HT1080 (cell line): Measurements from ENCODE around the gene SRPK3. TPM values are rescaled to one million over a fixed set of nuclear protein-coding genes. Genes with fewer than 3 reads are reported as not detected.

Experiments used
- DNase-seq: peaks from one replicate; pipeline ENCODE4 v3.0.0-alpha.2; 2015; ENCODE audit warnings: low read depth
- total RNA-seq: library from RNA; depleted of rRNA; stranded (reverse); fragments of >200 nt; shearing (Covaris generic); gene quantifications from 2 replicates; pipeline ENCODE4 v1.2.3, GENCODE V29; 2014; rRNA removed

The SRPK3 gene
- total RNA-seq, 1 experiment from 2014 or later: not detected

GRCh38 chrX:153828723-153829548 lies 48.1 kb downstream of the SRPK3 start:
- DNase-seq: no peak

- DNase-seq: no peak
Measured at GRCh38 chrX:153829549-153829798, 48.6 kb downstream of the SRPK3 start.

DNA sequence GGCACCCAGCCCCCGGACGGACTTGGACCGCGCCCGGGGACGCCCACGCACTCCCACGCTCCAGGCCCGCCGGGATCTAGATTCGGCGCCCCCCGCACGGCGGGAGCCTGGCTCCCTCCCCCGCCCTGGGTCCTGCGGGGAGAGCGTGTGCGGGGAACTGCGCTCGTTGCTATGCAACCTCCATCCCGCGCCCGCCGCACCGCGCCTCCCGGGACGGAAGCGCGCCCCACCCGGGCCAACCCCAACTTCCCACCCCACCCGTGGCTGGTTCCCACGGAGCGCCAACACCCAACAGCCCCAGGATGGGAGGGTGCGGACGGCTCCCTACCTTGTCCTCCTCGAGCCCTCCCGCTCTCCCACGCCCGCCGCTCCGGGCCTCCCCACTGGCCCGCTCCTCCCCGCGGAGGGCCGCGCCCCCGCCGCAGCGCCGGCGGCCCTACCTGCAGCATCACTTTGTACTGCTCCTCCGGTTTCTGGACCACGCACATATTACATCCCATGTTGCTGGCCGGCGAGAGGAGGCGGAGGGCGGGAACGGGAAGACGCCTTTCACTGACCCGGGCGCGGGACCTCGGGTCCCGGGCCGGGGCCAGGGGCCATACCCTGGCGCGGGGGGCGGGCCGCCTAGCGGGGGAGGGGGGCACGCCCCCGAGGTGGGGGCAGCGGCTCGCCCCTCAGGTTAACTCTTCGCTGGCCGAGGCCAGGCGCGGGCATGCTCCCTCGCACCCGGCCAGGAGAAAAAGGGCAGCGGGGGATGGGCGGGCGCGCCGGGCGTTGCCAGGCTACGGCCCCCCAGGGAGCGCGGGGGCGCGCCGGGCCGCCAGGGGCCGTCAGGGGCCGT lies 49.2 kb downstream of the SRPK3 start, which contains the start of gene PDZD4:
Gene PDZD4, minus strand, starts transcription at position 746 of the 841 bp plus-strand sequence. Its CDS starts 246 bp downstream, at position 500.
- DNase-seq: no peak

- DNase-seq: no peak
Measured at GRCh38 chrX:153830640-153831428, 50.0 kb downstream of the SRPK3 start.

DNA sequence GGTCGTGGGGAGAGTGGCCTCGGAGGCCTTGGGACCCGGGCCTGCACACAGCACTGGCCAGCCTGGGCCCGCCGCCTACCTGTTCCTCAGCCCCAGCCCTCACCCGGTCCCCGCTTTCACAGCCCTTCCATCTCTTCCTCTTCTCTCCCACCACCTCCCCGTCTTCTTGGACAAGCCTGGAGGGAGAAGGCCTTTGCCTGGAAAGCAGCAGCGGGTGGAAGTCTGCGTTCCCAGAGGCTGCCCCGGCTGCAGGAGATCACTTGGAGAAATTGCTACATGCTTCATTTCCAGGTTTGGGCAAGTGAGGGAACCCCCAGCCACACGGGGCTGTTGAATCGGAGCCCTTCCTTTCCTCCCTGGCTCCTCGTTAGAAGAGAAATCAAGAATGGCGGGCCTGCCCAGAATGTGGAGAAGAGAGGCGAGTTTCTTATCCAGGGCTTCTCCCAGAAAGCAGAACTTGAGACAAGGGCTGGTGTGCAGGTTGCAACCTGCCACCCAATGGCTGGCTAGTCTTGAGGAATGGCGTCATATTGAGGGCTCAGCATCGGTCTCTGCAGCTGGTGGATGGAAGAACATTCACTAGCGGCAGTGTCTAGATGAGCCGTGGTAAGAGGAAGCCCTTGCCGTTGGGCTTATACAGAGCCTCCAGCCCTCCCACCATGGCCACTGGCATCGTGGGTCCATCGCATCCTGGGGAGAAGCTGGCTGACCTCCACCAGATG lies 50.7 kb downstream of the SRPK3 start:
- no peak for DNase-seq

DNA sequence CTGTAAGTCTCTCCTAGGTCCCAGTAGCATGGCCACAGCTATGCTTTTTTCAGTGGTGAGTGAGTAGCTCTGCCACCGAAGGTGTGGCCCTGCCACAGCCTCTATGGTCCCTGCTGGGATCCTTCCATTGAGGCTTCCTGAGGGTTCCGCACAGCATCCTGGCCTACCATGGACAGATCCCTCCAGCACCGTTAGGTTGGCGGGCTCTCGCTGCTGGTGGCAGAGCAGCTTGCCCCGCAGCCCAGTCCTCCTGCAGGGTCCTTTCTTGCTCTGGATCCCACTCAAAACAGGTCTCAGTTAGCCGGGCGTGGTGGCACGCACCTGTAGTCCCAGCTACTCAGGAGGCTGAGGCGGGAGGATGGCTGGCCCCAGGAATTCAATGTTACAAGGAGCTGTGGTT lies 51.9 kb downstream of the SRPK3 start:
- DNase-seq: no peak

Other genes starting within 250 kb of the SRPK3 start
- gene CCNQ, start 181.9 kb upstream of the SRPK3 start, total RNA-seq: 74.4 and 82.3 TPM in 2 replicates
- gene DUSP9, start 133.8 kb upstream of the SRPK3 start, total RNA-seq: not detected in 2 replicates
- not detected in 2 replicates for gene PNCK, start 107.2 kb upstream of the SRPK3 start, total RNA-seq
- 33.2 and 61.3 TPM in 2 replicates for gene SLC6A8, start 93.1 kb upstream of the SRPK3 start, total RNA-seq
- gene BCAP31, start 56.7 kb upstream of the SRPK3 start, total RNA-seq: 197 and 234 TPM in 2 replicates
- gene ABCD1, start 56.2 kb upstream of the SRPK3 start, total RNA-seq: 1.5 and 1.9 TPM in 2 replicates
- gene PLXNB3, start 16.8 kb upstream of the SRPK3 start, total RNA-seq: 2.3 and 4.5 TPM in 2 replicates
- 57.1 and 65.2 TPM in 2 replicates for gene IDH3G, start 13.3 kb downstream of the SRPK3 start, total RNA-seq
- 76.9 and 89.2 TPM in 2 replicates for gene SSR4, start 13.6 kb downstream of the SRPK3 start, total RNA-seq
- 0.13 and 0.16 TPM in 2 replicates for gene PDZD4, start 49.5 kb downstream of the SRPK3 start, total RNA-seq
- 2.0 and 3.0 TPM in 2 replicates for gene L1CAM, start 105.1 kb downstream of the SRPK3 start, total RNA-seq
- gene AVPR2, start 123.6 kb downstream of the SRPK3 start, total RNA-seq: not detected in 2 replicates
- 2.7 and 3.3 TPM in 2 replicates for gene ARHGAP4, start 145.2 kb downstream of the SRPK3 start, total RNA-seq
- gene NAA10, start 154.0 kb downstream of the SRPK3 start, total RNA-seq: 182 and 213 TPM in 2 replicates
- gene RENBP, start 163.6 kb downstream of the SRPK3 start, total RNA-seq: 1.0 TPM in 1 of 2 replicates, not detected in the other
- 38.9 and 60.0 TPM in 2 replicates for gene HCFC1, start 190.8 kb downstream of the SRPK3 start, total RNA-seq
- 4.8 and 11.6 TPM in 2 replicates for gene TMEM187, start 191.7 kb downstream of the SRPK3 start, total RNA-seq
- gene IRAK1, start 238.9 kb downstream of the SRPK3 start, total RNA-seq: 200 and 232 TPM in 2 replicates